HG02610 (cell line): ENCODE data around the gene TOR1AIP1.
"Not testable (repeated sequence)": the region's sequence is repeated elsewhere in the genome, so short reads cannot be mapped to it uniquely, and the experiment has no call there.

Source experiments
- ATAC-seq: cut with Tn5 transposase; IDR thresholded peaks from one replicate; pipeline ENCODE4 v1.9.1; 2021; ENCODE audit warnings: mild to moderate bottlenecking, moderate library complexity; ENCODE audit not compliant: unreplicated experiment

The TOR1AIP1 gene

GRCh38 chr1:179882253-179883039 lies at the start of gene TOR1AIP1:
TOR1AIP1 (plus strand) TSS chr1:179882285; CDS start chr1:179882503, 218 bp downstream.
- peak; percentile 72 for ATAC-seq

- ATAC-seq = not testable (repeated sequence)
Measured at GRCh38 chr1:179836686-179837445, 45.2 kb upstream of the TOR1AIP1 start.

GRCh38 chr1:179840107-179840506 lies 42.0 kb upstream of the TOR1AIP1 start:
- no peak for ATAC-seq

GRCh38 chr1:179848233-179848632 lies 33.9 kb upstream of the TOR1AIP1 start:
- no peak for ATAC-seq

- no peak for ATAC-seq
Measured at GRCh38 chr1:179853102-179853501, 29.0 kb upstream of the TOR1AIP1 start.

GRCh38 chr1:179855831-179856230 lies 26.3 kb upstream of the TOR1AIP1 start:
- not testable (repeated sequence) for ATAC-seq

- no peak for ATAC-seq
Measured at GRCh38 chr1:179856296-179856695, 25.8 kb upstream of the TOR1AIP1 start.

- ATAC-seq = no peak
Measured at GRCh38 chr1:179857009-179857408, 25.1 kb upstream of the TOR1AIP1 start.

- ATAC-seq = no peak
Measured at GRCh38 chr1:179860652-179861051, 21.4 kb upstream of the TOR1AIP1 start.

GRCh38 chr1:179865377-179865776 lies 16.7 kb upstream of the TOR1AIP1 start:
- no peak for ATAC-seq

GRCh38 chr1:179866616-179867015 lies 15.5 kb upstream of the TOR1AIP1 start:
- no peak for ATAC-seq

GRCh38 chr1:179867493-179868330 lies 14.4 kb upstream of the TOR1AIP1 start:
- no peak for ATAC-seq

- ATAC-seq = no peak
Measured at GRCh38 chr1:179870870-179871269, 11.2 kb upstream of the TOR1AIP1 start.

GRCh38 chr1:179871940-179872339 lies 10.1 kb upstream of the TOR1AIP1 start:
- no peak for ATAC-seq

- ATAC-seq = no peak
Measured at GRCh38 chr1:179872558-179872957, 9.5 kb upstream of the TOR1AIP1 start.

GRCh38 chr1:179873438-179873851 lies 8.6 kb upstream of the TOR1AIP1 start:
- ATAC-seq = no peak

- ATAC-seq = no peak
Measured at GRCh38 chr1:179875596-179876299, 6.3 kb upstream of the TOR1AIP1 start.

- no peak for ATAC-seq
Measured at GRCh38 chr1:179876300-179876715, 5.8 kb upstream of the TOR1AIP1 start.

- peak; percentile 74 for ATAC-seq
Measured at GRCh38 chr1:179877586-179878265, 4.4 kb upstream of the TOR1AIP1 start, which contains the start of gene TOR1AIP2. TOR1AIP2 (minus strand) TSS chr1:179877803; CDS start chr1:179852665, 25,138 bp downstream.

GRCh38 chr1:179879797-179880196 lies 2.3 kb upstream of the TOR1AIP1 start:
- ATAC-seq = no peak
